ENCODE data around the gene OSGEP.

DNA sequence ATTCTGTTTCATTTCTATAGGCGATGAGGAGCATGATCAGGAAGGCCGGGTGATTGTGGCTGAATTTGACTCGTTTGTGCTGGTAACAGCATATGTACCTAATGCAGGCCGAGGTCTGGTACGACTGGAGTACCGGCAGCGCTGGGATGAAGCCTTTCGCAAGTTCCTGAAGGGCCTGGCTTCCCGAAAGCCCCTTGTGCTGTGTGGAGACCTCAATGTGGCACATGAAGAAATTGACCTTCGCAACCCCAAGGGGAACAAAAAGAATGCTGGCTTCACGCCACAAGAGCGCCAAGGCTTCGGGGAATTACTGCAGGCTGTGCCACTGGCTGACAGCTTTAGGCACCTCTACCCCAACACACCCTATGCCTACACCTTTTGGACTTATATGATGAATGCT, 2.4 kb upstream of the OSGEP start:
- TF ChIP-seq, protein P1, sequence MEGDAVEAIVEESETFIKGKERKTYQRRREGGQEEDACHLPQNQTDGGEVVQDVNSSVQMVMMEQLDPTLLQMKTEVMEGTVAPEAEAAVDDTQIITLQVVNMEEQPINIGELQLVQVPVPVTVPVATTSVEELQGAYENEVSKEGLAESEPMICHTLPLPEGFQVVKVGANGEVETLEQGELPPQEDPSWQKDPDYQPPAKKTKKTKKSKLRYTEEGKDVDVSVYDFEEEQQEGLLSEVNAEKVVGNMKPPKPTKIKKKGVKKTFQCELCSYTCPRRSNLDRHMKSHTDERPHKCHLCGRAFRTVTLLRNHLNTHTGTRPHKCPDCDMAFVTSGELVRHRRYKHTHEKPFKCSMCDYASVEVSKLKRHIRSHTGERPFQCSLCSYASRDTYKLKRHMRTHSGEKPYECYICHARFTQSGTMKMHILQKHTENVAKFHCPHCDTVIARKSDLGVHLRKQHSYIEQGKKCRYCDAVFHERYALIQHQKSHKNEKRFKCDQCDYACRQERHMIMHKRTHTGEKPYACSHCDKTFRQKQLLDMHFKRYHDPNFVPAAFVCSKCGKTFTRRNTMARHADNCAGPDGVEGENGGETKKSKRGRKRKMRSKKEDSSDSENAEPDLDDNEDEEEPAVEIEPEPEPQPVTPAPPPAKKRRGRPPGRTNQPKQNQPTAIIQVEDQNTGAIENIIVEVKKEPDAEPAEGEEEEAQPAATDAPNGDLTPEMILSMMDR (conservative IDR thresholded peaks at IDR 0.05; ENCODE audit: low read depth, low read length), result no peak
- no peak for TF ChIP-seq EZH2phosphoT487 (IDR thresholded peaks at IDR 0.05; ENCODE audit: borderline replicate concordance, low read length)
